HepG2 (cell line): ENCODE data around the gene SRP68. TPM values are rescaled to one million over a fixed set of nuclear protein-coding genes. Genes with fewer than 3 reads are reported as not detected.

ENCODE experiments used
- FOXC1 ChIP-seq: sonication (generic); formaldehyde crosslinking; IDR thresholded peaks from 2 replicates; pipeline ENCODE4 v1.8.0; 2022; ENCODE audit warnings: mild to moderate bottlenecking, missing genetic modification reagents, borderline replicate concordance
- KAT8 ChIP-seq: IDR thresholded peaks from 2 replicates; pipeline ENCODE4 v1.6.1; 2016; ENCODE audit warnings: missing genetic modification reagents, missing compliant biosample characterization
- KDM1A ChIP-seq: IDR thresholded peaks from 2 replicates; pipeline ENCODE4 v1.6.1; 2016; ENCODE audit warnings: missing compliant biosample characterization
- MBD4 ChIP-seq: IDR thresholded peaks from 2 replicates; pipeline ENCODE4 v1.6.1; 2012; ENCODE audit warnings: low read length, inconsistent platforms, borderline replicate concordance
- MEIS1 ChIP-seq: sonication (generic); formaldehyde crosslinking; IDR thresholded peaks from 2 replicates; pipeline ENCODE4 v1.9.0; 2021; ENCODE audit warnings: mild to moderate bottlenecking, missing genetic modification reagents, moderate library complexity, borderline replicate concordance
- NR2C2 ChIP-seq: sonication (generic); formaldehyde crosslinking; IDR thresholded peaks from 2 replicates; pipeline ENCODE4 v1.4.0; 2020; ENCODE audit warnings: missing genetic modification reagents, mild to moderate bottlenecking, moderate library complexity, borderline replicate concordance
- NR2F1 ChIP-seq, 2 experiments: fragments of 450-650 bp in 1 of 2; formaldehyde crosslinking in 1 of 2; IDR thresholded peaks; 2 replicates each; pipeline versions ENCODE4 v1.5.0 to v1.6.1; 2016 to 2020; ENCODE audit warnings: mild to moderate bottlenecking in 1 of 2, missing compliant biosample characterization in 1 of 2, missing genetic modification reagents in 1 of 2, moderate library complexity in 1 of 2
- SP2 ChIP-seq: sonication (generic); formaldehyde crosslinking; IDR thresholded peaks from 2 replicates; pipeline ENCODE4 v1.5.1; 2020; ENCODE audit warnings: mild to moderate bottlenecking, missing genetic modification reagents
- ZNF12 ChIP-seq: sonication (generic); formaldehyde crosslinking; IDR thresholded peaks from 2 replicates; pipeline ENCODE4 v1.5.0; 2020; ENCODE audit warnings: missing genetic modification reagents
- ZNF572 ChIP-seq: sonication (generic); formaldehyde crosslinking; IDR thresholded peaks from 2 replicates; pipeline ENCODE4 v1.5.1; 2020; ENCODE audit warnings: mild to moderate bottlenecking, missing genetic modification reagents
- polyA plus RNA-seq, 8 experiments: library from polyadenylated mRNA; depleted of rRNA in 3 of 8; stranded (reverse) in 7 of 8; unstranded in 1 of 8; fragments of >200 nt; fragmentation: Illumina TruSeq in 4 of 8; extraction: Trizol in 4 of 8; gene quantifications; 2 replicates each; pipeline versions ENCODE4 v1.2.1 to v1.2.3, GENCODE V29; 2011 to 2016; ENCODE audit warnings: low read depth in 4 of 8, missing spikeins in 1 of 8, mixed read lengths in 1 of 8; ENCODE audit not compliant: insufficient read depth in 1 of 8
- total RNA-seq, 5 experiments: library from RNA; depleted of rRNA; stranded (reverse); fragments of >200 nt; fragmentation: Illumina TruSeq; extraction: Trizol; gene quantifications; 2 replicates each; pipeline ENCODE4 v1.2.3, GENCODE V29; 2016; ENCODE audit warnings: low read depth in 1 of 5
- TF ChIP-seq, protein P1 (sequence below): sonication (generic); formaldehyde crosslinking; IDR thresholded peaks from 2 replicates; pipeline ENCODE4 v1.8.1; 2023; ENCODE audit warnings: mild to moderate bottlenecking, missing genetic modification reagents
- TF ChIP-seq, protein P2 (sequence below): sonication (generic); formaldehyde crosslinking; IDR thresholded peaks from 2 replicates; pipeline ENCODE4 v1.4.0; 2020; ENCODE audit warnings: missing genetic modification reagents, mild to moderate bottlenecking, borderline replicate concordance
- TF ChIP-seq, protein P3 (sequence below): IDR thresholded peaks from 2 replicates; pipeline ENCODE4 v1.6.1; 2016; ENCODE audit warnings: missing compliant biosample characterization, missing genetic modification reagents, borderline replicate concordance
- TF ChIP-seq, protein P4 (sequence below): IDR thresholded peaks from 2 replicates; pipeline ENCODE4 v1.6.1; 2016; ENCODE audit warnings: missing genetic modification reagents, missing compliant biosample characterization
- TF ChIP-seq, protein P5 (sequence below): IDR thresholded peaks from 2 replicates; pipeline ENCODE4 v1.6.1; 2016
- TF ChIP-seq, protein P6 (sequence below): IDR thresholded peaks from 2 replicates; pipeline ENCODE4 v1.6.1; 2012; ENCODE audit warnings: inconsistent platforms

Gene SRP68
- total and polyA plus RNA-seq, 2 of the 13 experiments (the other 11 are each of a cell fraction or from before 2014, with no cell fraction given), result 39.8 to 74.3 TPM

DNA sequence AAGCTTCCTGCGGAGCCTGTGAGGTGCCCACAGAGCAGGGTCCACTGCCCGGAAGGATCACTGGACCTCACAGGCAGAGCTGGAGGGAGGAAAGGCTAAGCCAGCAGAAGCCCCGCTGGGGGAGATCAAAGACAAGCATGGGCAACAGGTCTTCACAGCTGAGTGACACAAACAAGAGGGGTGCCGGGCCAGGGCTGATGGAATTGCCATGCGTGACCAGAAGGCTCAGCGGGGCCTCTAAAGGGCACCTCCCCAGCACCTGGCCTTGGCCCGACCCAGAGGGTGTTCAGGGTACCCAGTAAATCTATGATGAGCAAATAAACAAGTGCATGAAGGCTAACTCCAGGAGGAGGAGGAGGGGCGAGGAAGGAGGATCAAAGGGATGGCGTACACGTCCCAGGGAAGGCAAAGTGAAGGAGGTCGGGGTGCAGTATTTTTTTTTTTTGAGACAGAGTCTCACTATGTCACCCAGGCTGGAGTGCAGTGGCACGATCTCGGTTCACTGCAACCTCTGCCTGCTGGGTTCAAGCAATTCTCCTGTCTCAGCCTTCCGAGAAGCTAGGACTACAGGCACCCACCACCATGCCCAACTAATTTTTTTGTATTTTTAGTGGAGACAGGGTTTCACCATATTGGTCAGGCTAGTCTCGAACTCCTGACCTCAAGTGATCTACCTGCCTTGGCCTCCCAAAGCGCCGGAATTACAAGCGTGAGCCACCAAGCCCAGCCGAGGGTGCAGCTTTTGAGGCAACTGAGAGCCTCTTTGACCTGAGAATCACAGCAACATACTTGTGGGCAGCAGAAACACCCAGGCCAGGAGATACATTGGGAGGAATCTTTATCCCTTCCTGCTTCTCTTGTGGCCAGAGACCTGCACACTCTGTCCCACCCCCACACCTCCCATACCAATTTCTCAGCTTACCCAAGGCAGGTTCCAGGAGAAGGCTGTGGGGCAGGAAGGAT lies 47.4 kb upstream of the SRP68 start (continued):
- TF ChIP-seq FOXC1 (peak; percentile 55; the same call in 1 of the 2 replicates), MEIS1 (CRISPR knock-in tag) (peak; percentile 42; the same call in 1 of the 2 replicates), KAT8 (CRISPR knock-in tag) (peak; percentile 42; the same call in 1 of the 2 replicates), NR2C2 (CRISPR knock-in tag) (no peak), NR2F1 (CRISPR knock-in tag; IDR thresholded peaks at IDR 0.05) (peak; percentile 36 to 53; a peak in 3 of 4 replicates), SP2 (CRISPR knock-in tag) (no peak), MBD4 (no peak), ZNF572 (CRISPR knock-in tag) (no peak), ZNF12 (peak; percentile 61; the same call in 1 of the 2 replicates), KDM1A (0 out of 2 replicates have a peak, but pooled peaks have one; percentile 24)
- TF ChIP-seq, protein P1, sequence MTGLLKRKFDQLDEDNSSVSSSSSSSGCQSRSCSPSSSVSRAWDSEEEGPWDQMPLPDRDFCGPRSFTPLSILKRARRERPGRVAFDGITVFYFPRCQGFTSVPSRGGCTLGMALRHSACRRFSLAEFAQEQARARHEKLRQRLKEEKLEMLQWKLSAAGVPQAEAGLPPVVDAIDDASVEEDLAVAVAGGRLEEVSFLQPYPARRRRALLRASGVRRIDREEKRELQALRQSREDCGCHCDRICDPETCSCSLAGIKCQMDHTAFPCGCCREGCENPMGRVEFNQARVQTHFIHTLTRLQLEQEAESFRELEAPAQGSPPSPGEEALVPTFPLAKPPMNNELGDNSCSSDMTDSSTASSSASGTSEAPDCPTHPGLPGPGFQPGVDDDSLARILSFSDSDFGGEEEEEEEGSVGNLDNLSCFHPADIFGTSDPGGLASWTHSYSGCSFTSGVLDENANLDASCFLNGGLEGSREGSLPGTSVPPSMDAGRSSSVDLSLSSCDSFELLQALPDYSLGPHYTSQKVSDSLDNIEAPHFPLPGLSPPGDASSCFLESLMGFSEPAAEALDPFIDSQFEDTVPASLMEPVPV (CRISPR knock-in tag), result peak; percentile 58; the same call in 1 of the 2 replicates
- TF ChIP-seq, protein P2, sequence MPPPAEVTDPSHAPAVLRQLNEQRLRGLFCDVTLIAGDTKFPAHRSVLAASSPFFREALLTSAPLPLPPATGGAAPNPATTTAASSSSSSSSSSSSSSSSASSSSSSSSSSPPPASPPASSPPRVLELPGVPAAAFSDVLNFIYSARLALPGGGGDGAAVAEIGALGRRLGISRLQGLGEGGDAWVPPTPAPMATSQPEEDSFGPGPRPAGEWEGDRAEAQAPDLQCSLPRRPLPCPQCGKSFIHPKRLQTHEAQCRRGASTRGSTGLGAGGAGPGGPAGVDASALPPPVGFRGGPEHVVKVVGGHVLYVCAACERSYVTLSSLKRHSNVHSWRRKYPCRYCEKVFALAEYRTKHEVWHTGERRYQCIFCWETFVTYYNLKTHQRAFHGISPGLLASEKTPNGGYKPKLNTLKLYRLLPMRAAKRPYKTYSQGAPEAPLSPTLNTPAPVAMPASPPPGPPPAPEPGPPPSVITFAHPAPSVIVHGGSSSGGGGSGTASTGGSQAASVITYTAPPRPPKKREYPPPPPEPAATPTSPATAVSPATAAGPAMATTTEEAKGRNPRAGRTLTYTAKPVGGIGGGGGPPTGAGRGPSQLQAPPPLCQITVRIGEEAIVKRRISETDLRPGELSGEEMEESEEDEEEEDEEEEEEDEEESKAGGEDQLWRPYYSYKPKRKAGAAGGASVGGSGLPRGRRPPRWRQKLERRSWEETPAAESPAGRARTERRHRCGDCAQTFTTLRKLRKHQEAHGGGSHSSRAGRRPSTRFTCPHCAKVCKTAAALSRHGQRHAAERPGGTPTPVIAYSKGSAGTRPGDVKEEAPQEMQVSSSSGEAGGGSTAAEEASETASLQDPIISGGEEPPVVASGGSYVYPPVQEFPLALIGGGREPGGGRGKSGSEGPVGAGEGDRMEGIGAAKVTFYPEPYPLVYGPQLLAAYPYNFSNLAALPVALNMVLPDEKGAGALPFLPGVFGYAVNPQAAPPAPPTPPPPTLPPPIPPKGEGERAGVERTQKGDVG, result peak; percentile 57; the same call in 1 of the 2 replicates
- TF ChIP-seq, protein P3, sequence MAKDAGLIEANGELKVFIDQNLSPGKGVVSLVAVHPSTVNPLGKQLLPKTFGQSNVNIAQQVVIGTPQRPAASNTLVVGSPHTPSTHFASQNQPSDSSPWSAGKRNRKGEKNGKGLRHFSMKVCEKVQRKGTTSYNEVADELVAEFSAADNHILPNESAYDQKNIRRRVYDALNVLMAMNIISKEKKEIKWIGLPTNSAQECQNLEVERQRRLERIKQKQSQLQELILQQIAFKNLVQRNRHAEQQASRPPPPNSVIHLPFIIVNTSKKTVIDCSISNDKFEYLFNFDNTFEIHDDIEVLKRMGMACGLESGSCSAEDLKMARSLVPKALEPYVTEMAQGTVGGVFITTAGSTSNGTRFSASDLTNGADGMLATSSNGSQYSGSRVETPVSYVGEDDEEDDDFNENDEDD, result no peak
- TF ChIP-seq, protein P4, sequence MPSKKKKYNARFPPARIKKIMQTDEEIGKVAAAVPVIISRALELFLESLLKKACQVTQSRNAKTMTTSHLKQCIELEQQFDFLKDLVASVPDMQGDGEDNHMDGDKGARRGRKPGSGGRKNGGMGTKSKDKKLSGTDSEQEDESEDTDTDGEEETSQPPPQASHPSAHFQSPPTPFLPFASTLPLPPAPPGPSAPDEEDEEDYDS (CRISPR knock-in tag), result no peak; the same call in 1 of the 2 replicates
- TF ChIP-seq, protein P5, sequence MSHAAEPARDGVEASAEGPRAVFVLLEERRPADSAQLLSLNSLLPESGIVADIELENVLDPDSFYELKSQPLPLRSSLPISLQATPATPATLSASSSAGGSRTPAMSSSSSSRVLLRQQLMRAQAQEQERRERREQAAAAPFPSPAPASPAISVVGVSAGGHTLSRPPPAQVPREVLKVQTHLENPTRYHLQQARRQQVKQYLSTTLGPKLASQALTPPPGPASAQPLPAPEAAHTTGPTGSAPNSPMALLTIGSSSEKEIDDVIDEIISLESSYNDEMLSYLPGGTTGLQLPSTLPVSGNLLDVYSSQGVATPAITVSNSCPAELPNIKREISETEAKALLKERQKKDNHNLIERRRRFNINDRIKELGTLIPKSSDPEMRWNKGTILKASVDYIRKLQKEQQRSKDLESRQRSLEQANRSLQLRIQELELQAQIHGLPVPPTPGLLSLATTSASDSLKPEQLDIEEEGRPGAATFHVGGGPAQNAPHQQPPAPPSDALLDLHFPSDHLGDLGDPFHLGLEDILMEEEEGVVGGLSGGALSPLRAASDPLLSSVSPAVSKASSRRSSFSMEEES (CRISPR knock-in tag), result peak; percentile 48; the same call in 1 of the 2 replicates
- TF ChIP-seq, protein P6, sequence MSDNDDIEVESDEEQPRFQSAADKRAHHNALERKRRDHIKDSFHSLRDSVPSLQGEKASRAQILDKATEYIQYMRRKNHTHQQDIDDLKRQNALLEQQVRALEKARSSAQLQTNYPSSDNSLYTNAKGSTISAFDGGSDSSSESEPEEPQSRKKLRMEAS, result 0 out of 2 replicates have a peak, but pooled peaks have one; percentile 34
